H1 (cell line): ENCODE results near the gene DDR2. TPM values are rescaled to one million over a fixed set of nuclear protein-coding genes. Genes with fewer than 3 reads are reported as not detected.

Experiments
- CTCF ChIA-PET: fragments of 300-600 bp; sonication (Branson Sonifier 250); formaldehyde crosslinking; loops from one replicate; lab custom pipeline; 2021; ENCODE audit not compliant: partially characterized antibody; lab: Charles Lee
- POLR2A ChIA-PET: fragments of 300-600 bp; sonication (Branson Sonifier 250); formaldehyde crosslinking; loops from one replicate; lab custom pipeline; 2021; ENCODE audit warnings: inconsistent platforms; ENCODE audit not compliant: partially characterized antibody; lab: Charles Lee
- DNase-seq, 2 experiments: peaks; one replicate each; pipeline versions ENCODE4 v3.0.0 to v3.0.0-alpha.2; 2010 to 2022; ENCODE audit warnings: low spot score in 2 of 2, low read depth in 1 of 2, mixed read lengths in 1 of 2
- FAIRE-seq: peaks from 2 replicates; lab custom pipeline; 2011; peaks lifted over from hg19 to GRCh38; lab: Jason Lieb, UNC
- H2AFZ ChIP-seq: 2 replicates; pipeline ENCODE4 v1.8.1; 2012; ENCODE audit warnings: low read length, inconsistent platforms
- H2AK5ac ChIP-seq: 2 replicates; pipeline ENCODE4 v1.6.1; 2013; ENCODE audit warnings: low read depth, low read length
- H2BK120ac ChIP-seq: replicated peaks from 2 replicates; pipeline ENCODE3; 2013; ENCODE audit warnings: low read depth, low read length, inconsistent platforms
- H2BK12ac ChIP-seq: 2 replicates; pipeline ENCODE4 v1.6.1; 2013; ENCODE audit warnings: low read depth, low read length
- H2BK15ac ChIP-seq: 2 replicates; pipeline ENCODE4 v1.6.1; 2013; ENCODE audit warnings: low read length
- H2BK20ac ChIP-seq: 2 replicates; pipeline ENCODE4 v1.6.1; 2013; ENCODE audit warnings: low read length
- H2BK5ac ChIP-seq: 2 replicates; pipeline ENCODE4 v1.6.1; 2013; ENCODE audit warnings: low read depth, low read length
- H3K14ac ChIP-seq: 2 replicates; pipeline ENCODE4 v1.6.1; 2013; ENCODE audit warnings: inconsistent platforms; ENCODE audit not compliant: insufficient read length
- H3K18ac ChIP-seq: 2 replicates; pipeline ENCODE4 v1.6.1; 2013; ENCODE audit warnings: low read length; ENCODE audit errors: extremely low read depth
- H3K23ac ChIP-seq: 2 replicates; pipeline ENCODE4 v1.6.1; 2013; ENCODE audit warnings: inconsistent platforms; ENCODE audit not compliant: insufficient read length
- H3K23me2 ChIP-seq: 2 replicates; pipeline ENCODE4 v1.6.1; 2013; ENCODE audit warnings: low read depth, low read length
- H3K27ac ChIP-seq: 2 replicates; pipeline ENCODE4 v1.6.1; 2011; ENCODE audit warnings: low read depth, low read length, inconsistent platforms
- H3K27me3 ChIP-seq, 4 experiments: replicated peaks in 1 of 4; 1 replicate in 1 of 4; 2 replicates in 3 of 4; pipeline versions ENCODE4 v1.6.1 to v1.8.1; 2011 to 2013; ENCODE audit warnings: low read length in 3 of 4, mild to moderate bottlenecking in 3 of 4, inconsistent platforms in 2 of 4, mixed read lengths in 2 of 4, moderate library complexity in 1 of 4; ENCODE audit not compliant: control insufficient read depth in 3 of 4, insufficient read depth in 3 of 4; ENCODE audit errors: extremely low read depth in 1 of 4
- H3K36me3 ChIP-seq, 4 experiments: 2 replicates each; pipeline versions ENCODE4 v1.6.1 to v1.8.1; 2011 to 2013; ENCODE audit warnings: mild to moderate bottlenecking in 4 of 4, low read length in 3 of 4, moderate library complexity in 2 of 4, control low read depth in 1 of 4, inconsistent platforms in 1 of 4; ENCODE audit not compliant: insufficient read depth in 4 of 4, control insufficient read depth in 2 of 4
- H3K4ac ChIP-seq: replicated peaks from 2 replicates; pipeline ENCODE3; 2013; ENCODE audit warnings: low read length, low read depth, mixed read lengths, inconsistent platforms; ENCODE audit not compliant: insufficient read length
- H3K4me1 ChIP-seq, 4 experiments: replicated peaks in 1 of 4; 1 replicate in 1 of 4; 2 replicates in 3 of 4; pipeline versions ENCODE4 v1.6.1 to v1.8.1; 2011 to 2013; ENCODE audit warnings: low read length in 3 of 4, inconsistent platforms in 2 of 4, mixed read lengths in 1 of 4; ENCODE audit not compliant: insufficient read depth in 4 of 4, control insufficient read depth in 3 of 4
- H3K4me2 ChIP-seq, 2 experiments: 2 replicates each; pipeline versions ENCODE4 v1.6.1 to v1.8.1; 2011 to 2013; ENCODE audit warnings: low read depth in 2 of 2, low read length in 2 of 2, control low read depth in 1 of 2, inconsistent platforms in 1 of 2, mild to moderate bottlenecking in 1 of 2; ENCODE audit not compliant: insufficient read depth in 1 of 2
- H3K4me3 ChIP-seq, 4 experiments: fragments of 200-600, 300-600 bp in 1 of 4; sonication (generic), shearing (Covaris generic), sonication (Bioruptor Twin) in 1 of 4; 2 replicates each; pipeline versions ENCODE4 v1.5.1 to v1.8.1; 2011 to 2016; ENCODE audit warnings: low read length in 4 of 4, low read depth in 3 of 4, control low read depth in 2 of 4, inconsistent platforms in 2 of 4, mild to moderate bottlenecking in 2 of 4, mixed read lengths in 1 of 4, moderate library complexity in 1 of 4; ENCODE audit not compliant: insufficient read depth in 2 of 4; ENCODE audit errors: extremely low read depth in 1 of 4
- H3K56ac ChIP-seq: replicated peaks from 2 replicates; pipeline ENCODE3; 2013; ENCODE audit warnings: low read depth, mild to moderate bottlenecking, mixed read lengths, low read length, inconsistent platforms; ENCODE audit not compliant: insufficient read length
- H3K79me1 ChIP-seq: 2 replicates; pipeline ENCODE4 v1.6.1; 2013; ENCODE audit warnings: low read depth, low read length, control low read depth
- H3K79me2 ChIP-seq, 2 experiments: 2 replicates each; pipeline versions ENCODE4 v1.6.1 to v1.8.1; 2012 to 2013; ENCODE audit warnings: low read length in 2 of 2, mild to moderate bottlenecking in 2 of 2, inconsistent platforms in 1 of 2; ENCODE audit not compliant: insufficient read depth in 2 of 2, control insufficient read depth in 1 of 2
- H3K9ac ChIP-seq, 4 experiments: replicated peaks in 1 of 4; 1 replicate in 1 of 4; 2 replicates in 3 of 4; pipeline versions ENCODE4 v1.6.1 to v1.8.1; 2011 to 2013; ENCODE audit warnings: low read depth in 3 of 4, low read length in 3 of 4, control low read depth in 2 of 4, mild to moderate bottlenecking in 2 of 4, moderate library complexity in 2 of 4, inconsistent platforms in 1 of 4; ENCODE audit errors: extremely low read depth in 1 of 4
- H3K9me3 ChIP-seq, 2 experiments: 2 replicates each; pipeline versions ENCODE4 v1.6.1 to v1.8.1; 2012 to 2013; ENCODE audit warnings: mild to moderate bottlenecking in 2 of 2, moderate library complexity in 2 of 2, control low read depth in 1 of 2, inconsistent platforms in 1 of 2, low read depth in 1 of 2, low read length in 1 of 2, mixed read lengths in 1 of 2; ENCODE audit not compliant: insufficient read depth in 2 of 2
- H4K20me1 ChIP-seq, 2 experiments: replicated peaks in 1 of 2; 2 replicates each; pipeline versions ENCODE3 to v1.8.1; 2011 to 2013; ENCODE audit warnings: inconsistent platforms in 2 of 2, low read length in 2 of 2, mild to moderate bottlenecking in 1 of 2; ENCODE audit not compliant: insufficient read depth in 2 of 2, control insufficient read depth in 1 of 2
- H4K5ac ChIP-seq: 2 replicates; pipeline ENCODE4 v1.6.1; 2013; ENCODE audit warnings: low read length, low read depth, mixed read lengths, inconsistent platforms; ENCODE audit not compliant: insufficient read length
- H4K8ac ChIP-seq: 2 replicates; pipeline ENCODE4 v1.8.0; 2013; ENCODE audit warnings: mild to moderate bottlenecking, moderate library complexity, low read length, inconsistent platforms; ENCODE audit not compliant: insufficient read depth; ENCODE audit errors: extremely low read depth
- H4K91ac ChIP-seq: replicated peaks from 2 replicates; pipeline ENCODE3; 2013; ENCODE audit warnings: low read length, mixed read lengths, inconsistent platforms; ENCODE audit not compliant: insufficient read length
- WGBS, 2 experiments: shearing (Covaris generic) in 1 of 2; methylation state at CpG; one replicate each; pipeline versions ENCODE4 v1.1.6 to v1.1.7; 2013 to 2015; ENCODE audit warnings: low lambda C conversion rate in 2 of 2, mixed read lengths in 2 of 2, inconsistent platforms in 1 of 2, low coverage in 1 of 2, missing lambda C conversion rate in 1 of 2; ENCODE audit not compliant: insufficient replicate concordance in 2 of 2, insufficient coverage in 1 of 2, insufficient read length in 1 of 2; ENCODE audit errors: extremely low coverage in 1 of 2, missing lambda C conversion rate in 1 of 2; 5-methylcytosine and 5-hydroxymethylcytosine counted together
- polyA plus RNA-seq, 7 experiments: library from polyadenylated mRNA; depleted of rRNA in 3 of 7; stranded (reverse) in 5 of 7; unstranded in 2 of 7; fragments of >200 nt in 5 of 7; fragments of 200-250 nt in 2 of 7; gene quantifications; 1 replicate in 5 of 7; 2 replicates in 1 of 7; 4 replicates in 1 of 7; pipeline versions ENCODE4 v1.2.1 to v1.2.3, GENCODE V29; 2011 to 2013; ENCODE audit warnings: missing spikeins in 2 of 7, mixed read lengths in 2 of 7
- total RNA-seq: library from RNA; stranded (reverse); fragmentation: NEBNext Ultra II Directional; extraction: Animal tissue kit (Norgen Biotek cat#: 25700); gene quantifications from 2 replicates; pipeline ENCODE4 v1.2.1, GENCODE V29; 2021

DDR2 gene
- total and polyA plus RNA-seq, 2 of the 8 experiments (the other 6 are each of a cell fraction or from before 2014, with no cell fraction given) = 1.00 to 2.1 TPM

- H3K79me1 ChIP-seq = no peaks in the 10 kb centered on the region
- H2BK120ac ChIP-seq = no peak overlapping the region
- H3K18ac ChIP-seq = no peak overlapping the region
- H3K4me3 ChIP-seq = no peak overlapping the region
- no peak overlapping the region for H2BK12ac ChIP-seq
- no peak overlapping the region for H4K8ac ChIP-seq
- H3K9me3 ChIP-seq = no peaks in the 10 kb centered on the region
- H2BK15ac ChIP-seq = no peak overlapping the region
- H3K4me2 ChIP-seq = no peak overlapping the region
- H3K56ac ChIP-seq = no peak overlapping the region
- no peaks in the 10 kb centered on the region for H3K79me2 ChIP-seq
- no peak overlapping the region for H2BK20ac ChIP-seq
- H3K27ac ChIP-seq = no peak overlapping the region
- H4K20me1 ChIP-seq = no peaks in the 10 kb centered on the region
- no peak for FAIRE-seq
- no peaks in the 10 kb centered on the region for H3K27me3 ChIP-seq
- no peak overlapping the region for H4K5ac ChIP-seq
- no peaks in the 10 kb centered on the region for H3K4me1 ChIP-seq
- H3K14ac ChIP-seq = no peak overlapping the region
- ChIA-PET CTCF (no interaction called here), POLR2A (interaction anchor here (1.5 kb wide), 1 partner anchor 42 kb away, joined by 3 read pairs; no protein-coding TSS in a partner anchor)
- 83% methylated on average over 2 of the region's 2 CpGs; no CpG with 5 or more reads in 1 of the 2 experiments for WGBS, 2 experiments
- no peaks in the 10 kb centered on the region for H3K23me2 ChIP-seq
- H4K91ac ChIP-seq = no peak overlapping the region
- H3K36me3 ChIP-seq = no peaks in the 10 kb centered on the region
- no peak overlapping the region for H2BK5ac ChIP-seq
- H2AFZ ChIP-seq = no peak overlapping the region
- H3K23ac ChIP-seq = no peak overlapping the region
- no peak overlapping the region for H3K9ac ChIP-seq
- H2AK5ac ChIP-seq = no peak overlapping the region
- H3K4ac ChIP-seq = no peak overlapping the region
- no peak for DNase-seq
Measured at GRCh38 chr1:162609306-162609705, 23.0 kb upstream of the DDR2 start.
